ENCODE data around the gene CEACAM4.

- no peak for TF ChIP-seq POLR2A (IDR thresholded peaks at IDR 0.05)
- TF ChIP-seq, protein P1, sequence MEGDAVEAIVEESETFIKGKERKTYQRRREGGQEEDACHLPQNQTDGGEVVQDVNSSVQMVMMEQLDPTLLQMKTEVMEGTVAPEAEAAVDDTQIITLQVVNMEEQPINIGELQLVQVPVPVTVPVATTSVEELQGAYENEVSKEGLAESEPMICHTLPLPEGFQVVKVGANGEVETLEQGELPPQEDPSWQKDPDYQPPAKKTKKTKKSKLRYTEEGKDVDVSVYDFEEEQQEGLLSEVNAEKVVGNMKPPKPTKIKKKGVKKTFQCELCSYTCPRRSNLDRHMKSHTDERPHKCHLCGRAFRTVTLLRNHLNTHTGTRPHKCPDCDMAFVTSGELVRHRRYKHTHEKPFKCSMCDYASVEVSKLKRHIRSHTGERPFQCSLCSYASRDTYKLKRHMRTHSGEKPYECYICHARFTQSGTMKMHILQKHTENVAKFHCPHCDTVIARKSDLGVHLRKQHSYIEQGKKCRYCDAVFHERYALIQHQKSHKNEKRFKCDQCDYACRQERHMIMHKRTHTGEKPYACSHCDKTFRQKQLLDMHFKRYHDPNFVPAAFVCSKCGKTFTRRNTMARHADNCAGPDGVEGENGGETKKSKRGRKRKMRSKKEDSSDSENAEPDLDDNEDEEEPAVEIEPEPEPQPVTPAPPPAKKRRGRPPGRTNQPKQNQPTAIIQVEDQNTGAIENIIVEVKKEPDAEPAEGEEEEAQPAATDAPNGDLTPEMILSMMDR (IDR thresholded peaks at IDR 0.05): no peak
- no peak for TF ChIP-seq POLR2AphosphoS5 (IDR thresholded peaks at IDR 0.05)
Measured at GRCh38 chr19:41621226-41621625, 5.6 kb downstream of the CEACAM4 start.

All from breast epithelium (tissue), 3 donors.